Adipose tissue (tissue), 3 donors: ENCODE measurements around the gene TMEM208. TPM values are rescaled to one million over a fixed set of nuclear protein-coding genes. Genes with fewer than 3 reads are reported as not detected.

ENCODE experiments used
- H3K27ac ChIP-seq: one replicate; pipeline ENCODE4 v1.5.1; 2013; ENCODE audit warnings: low read depth, low read length
- WGBS, 3 donors: extraction: QIAGEN DNeasy Blood & Tissue Kit; methylation state at CpG; one replicate each; pipeline ENCODE4 v1.1.7; 2013; 5-methylcytosine and 5-hydroxymethylcytosine counted together
- polyA plus RNA-seq, 3 donors: library from polyadenylated mRNA; stranded (reverse); fragments of 200-250 nt; gene quantifications; one replicate each; pipeline ENCODE4 v1.2.3, GENCODE V29; 2013
- donor health status: healthy with polysubstance abuse.
- donor health status: Bipolar disorder and iron deficiency.
- donor health status: healthy.

TMEM208 gene
- polyA plus RNA-seq, 3 donors: 65.4 to 77.4 (median 75.5) TPM

DNA sequence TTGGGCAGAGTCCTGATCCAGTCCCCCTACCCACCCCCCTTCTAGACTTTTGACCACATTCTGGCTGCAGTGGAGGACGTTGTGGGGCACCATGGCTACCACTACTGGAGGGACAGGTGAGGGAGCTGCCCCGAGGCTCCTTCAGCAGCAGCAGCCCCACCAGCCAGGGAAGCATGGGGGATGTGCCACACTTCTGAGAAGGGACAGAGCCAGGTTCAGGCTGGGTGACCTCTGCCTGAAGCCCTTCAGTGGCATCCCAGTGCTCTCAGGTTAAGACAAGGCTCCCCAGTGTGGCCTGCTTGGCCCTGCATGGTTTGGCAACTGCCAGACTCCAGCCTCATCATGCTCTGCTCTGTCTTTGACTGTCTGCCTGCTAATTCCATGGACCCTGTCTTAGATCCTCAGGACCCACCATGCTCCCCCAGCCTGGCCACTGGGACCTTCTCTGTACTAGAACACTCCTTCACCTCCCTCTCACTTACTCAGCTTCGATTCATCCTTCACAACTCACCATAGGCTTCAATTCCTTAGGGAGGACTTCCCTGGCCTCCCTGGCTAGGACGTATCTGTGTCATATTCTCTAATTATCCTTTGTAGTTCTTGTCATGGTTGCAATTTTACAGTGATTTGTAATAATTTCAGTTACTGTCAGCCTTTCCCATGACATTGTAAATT, 30.7 kb downstream of the TMEM208 start:
- no peak overlapping the region for H3K27ac ChIP-seq
- WGBS, 3 donors: 79 to 87% (median 81%) methylated on average over 4 of the region's 4 CpGs

DNA sequence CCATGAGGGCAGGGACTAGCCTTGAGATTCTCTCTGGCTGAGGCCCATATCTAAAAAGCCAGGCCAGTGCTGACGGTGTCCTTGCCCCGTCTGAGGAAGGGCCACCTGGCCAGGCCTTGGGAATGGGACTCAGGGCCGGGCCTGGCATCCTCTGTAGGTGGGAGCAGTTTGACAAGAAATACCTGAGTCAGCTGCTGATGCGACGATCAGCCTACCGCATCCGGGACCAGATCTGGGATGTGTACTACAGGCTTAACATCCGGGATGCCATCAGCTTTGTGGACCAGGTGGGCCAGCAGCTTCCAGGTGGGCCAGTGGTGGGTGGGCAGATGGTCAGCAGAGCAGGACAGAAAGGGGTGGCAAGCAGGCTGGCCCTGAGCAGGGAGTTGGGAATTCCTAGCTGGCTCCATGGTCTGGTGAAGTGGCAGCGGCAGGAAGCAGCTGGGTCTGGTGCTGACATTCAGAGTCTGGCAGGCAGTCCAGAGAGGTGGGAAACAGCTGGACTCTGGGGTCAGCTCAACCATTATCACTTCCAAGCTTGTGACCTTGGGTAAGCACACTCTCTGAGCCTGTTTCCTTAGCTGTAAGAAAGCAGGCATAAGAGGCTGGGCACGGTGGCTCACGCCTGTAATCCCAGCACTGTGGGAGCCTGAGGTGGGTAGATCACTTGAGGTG, 31.4 kb downstream of the TMEM208 start:
- H3K27ac ChIP-seq: no peak overlapping the region
- WGBS, 3 donors: 67 to 84% (median 83%) methylated on average over 11 of the region's 11 CpGs

DNA sequence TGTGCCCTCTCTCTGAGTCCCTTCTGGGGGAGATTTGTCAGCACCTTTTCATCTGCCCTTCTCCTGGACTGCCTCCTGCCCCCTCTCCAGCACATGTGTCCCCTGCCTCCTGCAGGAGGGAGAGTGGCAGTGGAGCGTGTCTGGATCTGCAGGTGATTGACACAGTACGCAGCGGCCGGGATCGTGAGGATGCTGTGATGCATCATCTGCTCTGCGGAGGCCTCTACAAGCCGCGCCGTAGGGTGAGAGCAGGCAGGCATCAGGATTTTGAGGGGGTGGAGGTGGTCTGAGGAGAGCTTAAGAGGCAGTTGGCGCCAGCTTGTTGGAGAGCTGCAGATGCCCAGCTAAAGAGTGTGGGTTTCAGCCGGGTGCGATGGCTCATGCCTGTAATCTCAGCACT, 32.8 kb downstream of the TMEM208 start:
- no peak overlapping the region for H3K27ac ChIP-seq
- WGBS, 3 donors: 87 to 95% (median 94%) methylated on average over 12 of the region's 12 CpGs

GRCh38 chr16:67260426-67261063, 33.6 kb downstream of the TMEM208 start:
- 72 to 81% (median 76%) methylated on average over 4 of the region's 4 CpGs for WGBS, 3 donors
- H3K27ac ChIP-seq: no peak overlapping the region

- H3K27ac ChIP-seq: no peak overlapping the region
- 77 to 90% (median 89%) methylated on average over 3 of the region's 3 CpGs for WGBS, 3 donors
Observed at GRCh38 chr16:67263201-67263600, 36.3 kb downstream of the TMEM208 start.

GRCh38 chr16:67264277-67264676, 37.3 kb downstream of the TMEM208 start:
- no peak overlapping the region for H3K27ac ChIP-seq
- WGBS, 3 donors: 77 to 80% (median 78%) methylated on average over 9 of the region's 9 CpGs

- WGBS, 3 donors: 85 to 92% (median 91%) methylated on average over 5 of the region's 5 CpGs
Observed at GRCh38 chr16:67264866-67265265, 37.9 kb downstream of the TMEM208 start.

GRCh38 chr16:67265834-67266233, 38.9 kb downstream of the TMEM208 start:
- WGBS, 3 donors: 59 to 78% (median 64%) methylated on average over 8 of the region's 8 CpGs
- no peak overlapping the region for H3K27ac ChIP-seq

More at GRCh38 chr16:67264866-67265265, 37.9 kb downstream of the TMEM208 start:
- H3K27ac ChIP-seq: no peak overlapping the region

GRCh38 chr16:67268136-67268579, 41.2 kb downstream of the TMEM208 start:
- H3K27ac ChIP-seq: no peak overlapping the region
- WGBS, 3 donors: 44 to 51% (median 49%) methylated on average over 5 of the region's 5 CpGs

- H3K27ac ChIP-seq: no peak overlapping the region
- WGBS, 3 donors: 46 to 50% (median 47%) methylated on average over 5 of the region's 5 CpGs
Observed at GRCh38 chr16:67269766-67270165, 42.8 kb downstream of the TMEM208 start.

DNA sequence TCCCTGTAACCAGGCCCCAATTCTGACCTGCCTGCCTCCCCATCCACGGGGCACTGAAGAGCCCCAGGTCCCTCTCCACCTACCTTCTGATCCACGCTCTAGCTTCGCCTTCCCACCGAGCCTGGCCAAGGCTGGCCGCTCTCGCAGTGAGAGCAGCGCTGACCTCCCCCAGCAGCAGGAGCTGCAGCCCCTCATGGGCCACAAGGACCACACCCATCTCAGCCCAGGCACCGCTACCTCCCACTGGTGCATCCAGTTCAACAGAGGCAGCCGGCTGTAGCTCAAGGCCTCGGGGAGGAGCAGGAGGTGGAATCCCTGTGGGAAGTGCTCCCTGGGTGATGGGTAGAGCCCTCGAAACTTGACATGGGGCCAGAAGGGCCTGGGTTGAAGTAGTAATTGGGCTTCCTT, 44.0 kb downstream of the TMEM208 start:
- 76 to 89% (median 87%) methylated on average over 11 of the region's 11 CpGs for WGBS, 3 donors
- no peak overlapping the region for H3K27ac ChIP-seq

DNA sequence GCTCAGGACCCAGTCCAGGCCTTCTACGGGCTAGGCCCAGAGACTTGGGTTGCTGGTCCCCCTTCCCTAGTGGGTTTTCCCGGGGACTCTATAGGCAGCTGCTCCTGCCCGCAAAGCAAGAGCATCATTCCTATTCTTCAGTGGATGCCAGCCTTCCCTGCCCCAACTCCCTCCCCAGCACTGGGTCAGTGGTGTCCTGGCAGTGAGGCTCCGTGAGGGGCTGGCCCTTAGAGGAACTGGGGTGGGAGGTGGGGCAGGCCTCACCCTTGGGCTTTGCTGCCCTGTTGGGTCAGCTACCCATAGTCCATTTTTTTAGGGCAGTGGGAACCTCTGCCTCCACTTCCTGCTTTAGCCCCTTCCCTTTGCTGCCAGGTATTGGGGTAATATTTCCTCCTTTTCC, 44.5 kb downstream of the TMEM208 start:
- 94 to 96% (median 94%) methylated on average over 4 of the region's 4 CpGs for WGBS, 3 donors
- no peak overlapping the region for H3K27ac ChIP-seq

GRCh38 chr16:67275321-67275720, 48.4 kb downstream of the TMEM208 start:
- WGBS, 3 donors: 81 to 95% (median 84%) methylated on average over 2 of the region's 2 CpGs
- H3K27ac ChIP-seq: no peak overlapping the region

DNA sequence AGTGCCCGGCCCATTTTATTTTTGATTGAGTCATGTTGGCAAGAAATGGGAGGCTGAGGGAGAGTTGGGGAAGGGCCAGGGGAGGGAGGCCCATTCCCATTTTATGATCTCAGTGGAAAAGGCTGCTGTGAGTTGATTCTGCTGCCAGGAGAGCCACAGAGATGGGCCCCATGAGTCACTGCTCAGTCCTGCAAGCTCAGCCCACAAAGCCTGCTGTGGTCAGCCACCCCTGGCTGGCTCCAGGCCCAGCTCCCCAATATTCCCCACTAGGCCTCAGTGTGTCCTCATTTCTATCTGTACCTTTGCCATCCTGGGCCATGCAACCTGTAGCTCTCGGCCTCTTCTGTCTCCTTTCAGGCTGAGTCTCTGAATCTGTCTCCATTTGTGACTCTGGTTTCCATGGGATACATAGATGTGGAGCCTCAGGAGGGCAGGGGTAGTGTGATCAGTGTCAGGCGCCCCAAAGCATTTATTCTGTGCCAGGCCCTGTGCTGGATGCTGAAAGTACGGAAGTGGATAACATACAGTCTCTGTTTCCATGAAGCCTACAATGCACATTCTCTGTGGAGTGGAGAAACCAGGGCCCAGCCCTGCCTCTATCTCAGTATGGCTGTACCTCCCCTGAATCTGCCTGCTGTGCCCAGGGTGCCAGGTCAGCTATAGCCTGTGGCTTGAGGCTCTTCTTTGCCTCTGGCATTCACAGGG, 50.5 kb downstream of the TMEM208 start:
- WGBS, 3 donors: 77 to 87% (median 79%) methylated on average over 4 of the region's 4 CpGs

GRCh38 chr16:67277999-67278772, 51.3 kb downstream of the TMEM208 start:
- H3K27ac ChIP-seq: no peak overlapping the region
- 43 to 64% (median 61%) methylated on average over 13 of the region's 13 CpGs for WGBS, 3 donors

More for the DNA sequence above, 50.5 kb downstream of the TMEM208 start:
- H3K27ac ChIP-seq: no peak overlapping the region
